Testis (tissue), 3 donors: ENCODE data around the gene MRPL41. TPM values are rescaled to one million over a fixed set of nuclear protein-coding genes. Genes with fewer than 3 reads are reported as not detected.
A peak's percentile ranks its signal among the peaks of the same experiment; 100 is the strongest.

Experiments
- DNase-seq: peaks from one replicate; pipeline ENCODE4 v3.0.0-alpha.2; 2019
- H3K27ac ChIP-seq, 2 donors: fragments of 200-600 bp; sonication (generic); one replicate each; pipeline ENCODE4 v1.5.1; 2019
- H3K27me3 ChIP-seq: fragments of 200-600 bp; sonication (generic); one replicate; pipeline ENCODE4 v1.5.1; 2019
- H3K36me3 ChIP-seq: fragments of 200-600 bp; sonication (generic); one replicate; pipeline ENCODE4 v1.5.1; 2017; ENCODE audit warnings: low read depth; ENCODE audit errors: missing control alignments
- H3K4me1 ChIP-seq: fragments of 200-600 bp; sonication (generic); one replicate; pipeline ENCODE4 v1.5.1; 2019
- H3K4me3 ChIP-seq, 2 donors: fragments of 200-600 bp; sonication (generic); one replicate each; pipeline ENCODE4 v1.5.1; 2017 to 2019
- H3K9me3 ChIP-seq: fragments of 200-600 bp; sonication (generic); one replicate; pipeline ENCODE4 v1.5.1; 2017
- POLR2A ChIP-seq: fragments of 450-650 bp; IDR thresholded peaks from one replicate; pipeline ENCODE4 v1.6.1; 2017; ENCODE audit warnings: antibody characterized with exemption, mild to moderate bottlenecking, moderate library complexity
- WGBS, 2 donors: methylation state at CpG; one replicate each; pipeline ENCODE4 v1.1.5; 2018; 5-methylcytosine and 5-hydroxymethylcytosine counted together
- intact Hi-C: fragments of 100-400 bp; cut with DNase I; formaldehyde crosslinking; loops from one replicate; pipeline ENCODE4 v1.15.1; 2023; ENCODE audit warnings: low total_unique reads
- polyA plus RNA-seq: library from polyadenylated mRNA; stranded (reverse); fragments of 350-450 nt; fragmentation: Illumina TruSeq; extraction: RNeasy Lipid Tissue Mini Kit (QIAGEN cat#74804); gene quantifications from one replicate; pipeline ENCODE4 v1.2.3, GENCODE V29; 2014; ENCODE audit warnings: low read depth, low replicate concordance; ENCODE audit not compliant: insufficient read depth
- total RNA-seq, 2 donors: library from RNA; depleted of rRNA; stranded (reverse); fragments of >200 nt; gene quantifications; one replicate each; pipeline ENCODE4 v1.2.3, GENCODE V29; 2016
- TF ChIP-seq, protein P1 (sequence below), 3 experiments: fragments of 450-650 bp in 2 of 3; fragments of 200-600 bp in 1 of 3; sonication (generic) in 1 of 3; IDR thresholded peaks; one replicate each; pipeline ENCODE4 v1.5.1; 2016 to 2019; ENCODE audit warnings: antibody characterized with exemption in 3 of 3, mild to moderate bottlenecking in 2 of 3, moderate library complexity in 1 of 3

The MRPL41 gene
- total and polyA plus RNA-seq, 3 donors from 2014 or later = 25.9 to 55.0 (median 29.8) TPM

DNA sequence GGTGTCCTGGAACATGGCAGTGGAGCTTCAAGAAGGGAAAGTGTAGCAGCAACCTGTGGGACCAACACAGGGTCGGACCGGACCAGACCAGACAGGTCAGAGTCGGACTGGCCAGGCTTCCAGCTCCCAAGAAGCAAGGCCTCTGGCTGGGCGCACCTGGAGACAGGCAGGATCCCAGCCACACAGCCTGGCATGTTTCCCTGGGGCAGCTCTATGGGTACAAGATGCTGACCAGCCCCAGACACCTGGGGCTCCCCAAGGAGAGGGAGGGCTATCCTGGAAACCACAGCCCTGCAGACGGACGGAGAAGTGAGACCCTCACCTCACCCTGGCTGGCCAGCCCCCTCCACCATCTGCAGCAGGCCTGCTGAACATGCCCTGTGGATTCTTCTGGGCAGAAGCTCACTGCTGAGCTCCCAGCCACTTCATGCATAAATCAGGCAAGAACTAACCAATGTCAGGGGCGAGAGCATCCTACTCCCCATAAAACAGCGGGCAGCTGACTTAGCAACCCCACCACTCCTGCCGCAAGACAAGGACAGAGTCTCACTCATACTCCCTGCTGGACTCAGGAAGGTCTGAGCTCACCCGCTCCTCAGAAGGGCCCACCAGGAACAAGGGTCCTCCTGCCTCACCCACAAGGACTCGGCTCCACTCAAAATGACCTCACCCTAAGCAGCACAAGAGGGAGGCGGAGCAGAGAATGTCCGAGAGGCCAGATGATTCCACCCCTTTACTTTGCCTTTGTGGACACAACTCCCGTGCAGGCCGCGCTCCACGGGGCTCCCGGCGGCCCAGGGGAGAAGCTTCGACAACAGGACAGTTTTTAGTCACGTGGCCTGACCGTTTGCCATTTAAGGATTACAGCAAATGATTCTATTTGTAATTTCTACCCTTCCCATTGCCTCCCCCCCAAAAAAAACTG is 29.9 kb downstream of the MRPL41 start:
- intact Hi-C loops = no loop called here
- Histone ChIP-seq H3K4me1 (peaks cover 6% of the 10 kb centered on the region), H3K4me3 (no peak overlapping the region), H3K9me3 (no peaks in the 10 kb centered on the region), H3K36me3 (no peaks in the 10 kb centered on the region), H3K27ac (no peak overlapping the region), H3K27me3 (no peaks in the 10 kb centered on the region)
- WGBS, 2 donors = 87 to 89% methylated on average over 13 to 22 of the region's 22 CpGs
- TF ChIP-seq, protein P1, sequence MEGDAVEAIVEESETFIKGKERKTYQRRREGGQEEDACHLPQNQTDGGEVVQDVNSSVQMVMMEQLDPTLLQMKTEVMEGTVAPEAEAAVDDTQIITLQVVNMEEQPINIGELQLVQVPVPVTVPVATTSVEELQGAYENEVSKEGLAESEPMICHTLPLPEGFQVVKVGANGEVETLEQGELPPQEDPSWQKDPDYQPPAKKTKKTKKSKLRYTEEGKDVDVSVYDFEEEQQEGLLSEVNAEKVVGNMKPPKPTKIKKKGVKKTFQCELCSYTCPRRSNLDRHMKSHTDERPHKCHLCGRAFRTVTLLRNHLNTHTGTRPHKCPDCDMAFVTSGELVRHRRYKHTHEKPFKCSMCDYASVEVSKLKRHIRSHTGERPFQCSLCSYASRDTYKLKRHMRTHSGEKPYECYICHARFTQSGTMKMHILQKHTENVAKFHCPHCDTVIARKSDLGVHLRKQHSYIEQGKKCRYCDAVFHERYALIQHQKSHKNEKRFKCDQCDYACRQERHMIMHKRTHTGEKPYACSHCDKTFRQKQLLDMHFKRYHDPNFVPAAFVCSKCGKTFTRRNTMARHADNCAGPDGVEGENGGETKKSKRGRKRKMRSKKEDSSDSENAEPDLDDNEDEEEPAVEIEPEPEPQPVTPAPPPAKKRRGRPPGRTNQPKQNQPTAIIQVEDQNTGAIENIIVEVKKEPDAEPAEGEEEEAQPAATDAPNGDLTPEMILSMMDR (IDR thresholded peaks at IDR 0.05) = no peak
- no peak for TF ChIP-seq POLR2A
- no peak for DNase-seq

DNA sequence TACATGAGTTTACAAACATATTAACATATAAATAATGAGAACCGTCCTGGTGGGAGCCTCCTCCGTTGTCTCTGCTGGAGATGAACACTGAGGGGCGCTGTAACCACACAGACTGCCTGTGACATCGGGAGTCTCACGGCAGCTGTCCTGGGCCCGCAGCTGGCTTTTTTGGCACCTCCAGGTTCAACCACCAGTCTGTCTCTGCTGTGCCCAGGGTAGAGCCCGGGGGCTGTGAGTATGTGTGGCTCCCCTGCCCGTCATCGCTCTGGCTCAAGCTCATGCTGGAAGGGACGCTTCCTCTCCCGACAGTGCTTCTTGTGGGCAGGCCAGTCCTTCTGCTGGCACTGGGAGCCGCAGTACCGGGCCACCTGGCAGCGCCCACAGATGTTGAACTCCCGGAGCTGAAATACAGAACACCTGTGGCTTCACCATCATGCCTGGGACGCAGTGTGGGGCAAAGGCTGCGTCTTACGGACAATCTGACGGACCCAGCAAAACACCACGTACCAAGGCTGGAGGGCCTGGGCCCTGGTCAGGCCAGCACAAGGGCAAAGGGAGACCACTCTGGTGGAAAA is 30.7 kb downstream of the MRPL41 start:
- no peaks in the 10 kb centered on the region for H3K36me3 ChIP-seq
- H3K4me3 ChIP-seq = no peak overlapping the region
- intact Hi-C loops = no loop called here
- H3K9me3 ChIP-seq = no peaks in the 10 kb centered on the region
- peaks cover 2% of the 10 kb centered on the region for H3K4me1 ChIP-seq
- 82 to 95% methylated on average over 14 to 20 of the region's 20 CpGs for WGBS, 2 donors
- H3K27ac ChIP-seq = no peak overlapping the region
- TF ChIP-seq POLR2A = no peak
- TF ChIP-seq, protein P1 (IDR thresholded peaks at IDR 0.05) = no peak
- H3K27me3 ChIP-seq = no peaks in the 10 kb centered on the region
- peak; percentile 55 for DNase-seq

DNA sequence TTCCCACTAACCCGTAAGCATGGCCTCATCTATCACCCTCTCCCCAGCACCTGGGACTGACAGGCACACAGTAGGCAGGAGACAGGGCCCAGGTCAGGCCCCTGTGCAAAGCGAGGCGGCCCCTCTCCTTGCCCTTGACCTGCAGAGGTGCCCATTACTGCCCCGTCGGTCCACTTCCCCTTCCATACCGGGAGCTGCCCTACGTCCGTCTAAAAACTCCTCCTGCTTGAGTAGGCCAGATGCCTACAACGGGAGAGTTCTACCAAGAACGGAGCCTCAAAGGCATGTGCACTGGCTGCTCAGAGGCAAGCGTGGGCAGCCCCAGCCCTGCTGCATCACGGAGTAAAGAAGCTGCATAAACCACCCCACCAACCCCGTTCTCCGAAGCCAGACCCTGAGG is 31.7 kb downstream of the MRPL41 start:
- H3K4me1 ChIP-seq = no peaks in the 10 kb centered on the region
- H3K27ac ChIP-seq = no peak overlapping the region
- H3K36me3 ChIP-seq = no peaks in the 10 kb centered on the region
- TF ChIP-seq, protein P1 (IDR thresholded peaks at IDR 0.05) = no peak
- TF ChIP-seq POLR2A = no peak
- 83 to 84% methylated on average over 13 to 14 of the region's 14 CpGs for whole genome bisulfite sequencing, 2 donors
- no peak for DNase-seq
- intact Hi-C loops = no loop called here
- no peaks in the 10 kb centered on the region for H3K9me3 ChIP-seq
- no peaks in the 10 kb centered on the region for H3K27me3 ChIP-seq
- H3K4me3 ChIP-seq = no peak overlapping the region

DNA sequence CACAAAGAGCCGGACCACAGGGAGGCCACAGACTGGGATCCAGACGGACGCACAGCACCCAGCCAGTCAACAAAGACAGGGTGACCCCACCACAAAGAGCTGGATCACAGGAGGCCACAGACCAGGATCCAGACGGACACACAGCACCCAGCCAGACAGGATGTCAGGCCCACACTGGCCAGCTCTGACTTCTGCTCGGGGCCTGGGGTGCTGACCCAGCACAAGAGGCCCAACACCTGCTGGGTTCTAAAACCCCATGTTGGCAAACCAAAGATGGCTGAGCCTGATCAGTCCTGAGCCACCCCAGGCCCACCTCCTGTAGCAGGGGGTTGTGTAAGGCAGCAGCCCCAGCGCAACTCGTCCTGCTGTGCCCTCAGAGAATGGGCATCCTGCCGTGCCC is 32.3 kb downstream of the MRPL41 start:
- intact Hi-C loops = no loop called here
- no peaks in the 10 kb centered on the region for H3K9me3 ChIP-seq
- 83 to 91% methylated on average over 1 to 6 of the region's 8 CpGs for WGBS, 2 donors

More for the DNA sequence above, 32.3 kb downstream of the MRPL41 start:
- Histone ChIP-seq H3K27me3 (no peaks in the 10 kb centered on the region), H3K36me3 (no peaks in the 10 kb centered on the region), H3K4me1 (peaks cover 3% of the 10 kb centered on the region), H3K4me3 (no peak overlapping the region), H3K27ac (no peak overlapping the region)
- TF ChIP-seq POLR2A = no peak
- TF ChIP-seq, protein P1 (IDR thresholded peaks at IDR 0.05) = no peak
- no peak for DNase-seq
